ENCODE results near the gene CCDC127. TPM values are rescaled to one million over a fixed set of nuclear protein-coding genes. Genes with fewer than 3 reads are reported as not detected.
"Not testable (repeated sequence)": the region's sequence is repeated elsewhere in the genome, so short reads cannot be mapped to it uniquely, and the experiment has no call there.

The CCDC127 gene
- total RNA-seq, 1 donor, result 4.3 TPM

GRCh38 chr5:219991-220390, 2.0 kb upstream of the CCDC127 start:
- H3K4me3 ChIP-seq (ENCODE audit: insufficient read depth, low read length), result peak overlapping the region; percentile 95
- H2AFZ ChIP-seq (ENCODE audit: low read length), result no peak overlapping the region
- H4K20me1 ChIP-seq (ENCODE audit: insufficient read depth, low read length), result peaks cover 41% of the 10 kb centered on the region
- H3K9me3 ChIP-seq (ENCODE audit: low read depth, low read length), result no peaks in the 10 kb centered on the region
- peak overlapping the region; percentile 99 for H3K4me2 ChIP-seq (ENCODE audit: insufficient read depth, low read length)
- peaks cover 78% of the 10 kb centered on the region for H3K79me2 ChIP-seq (ENCODE audit: insufficient read depth, low read length)
- TF ChIP-seq CTCF (IDR thresholded peaks at IDR 0.05; ENCODE audit: extremely low read depth, low read depth, low read length), result no peak
- H3K36me3 ChIP-seq (ENCODE audit: insufficient read depth, low read length), result peaks cover 9% of the 10 kb centered on the region
- no peak for DNase-seq (ENCODE audit: insufficient read length, low spot score, missing footprints)
- H3K27ac ChIP-seq (ENCODE audit: low read depth, low read length), result peak overlapping the region; percentile 80
- no peaks in the 10 kb centered on the region for H3K27me3 ChIP-seq (ENCODE audit: insufficient read depth, low read length)
- peaks cover 26% of the 10 kb centered on the region for H3K4me1 ChIP-seq (ENCODE audit: insufficient read depth, low read length)

- no peak for DNase-seq (ENCODE audit: insufficient read length, low spot score, missing footprints)
- Histone ChIP-seq H3K4me3 (ENCODE audit: insufficient read depth, low read length) (peak overlapping the region; percentile 95), H3K4me2 (ENCODE audit: insufficient read depth, low read length) (peak overlapping the region; percentile 99), H3K9me3 (ENCODE audit: low read depth, low read length) (no peaks in the 10 kb centered on the region), H2AFZ (ENCODE audit: low read length) (no peak overlapping the region), H3K27me3 (ENCODE audit: insufficient read depth, low read length) (no peaks in the 10 kb centered on the region), H3K27ac (ENCODE audit: low read depth, low read length) (peak overlapping the region; percentile 80), H3K79me2 (ENCODE audit: insufficient read depth, low read length) (peaks cover 76% of the 10 kb centered on the region), H3K4me1 (ENCODE audit: insufficient read depth, low read length) (peaks cover 28% of the 10 kb centered on the region), H4K20me1 (ENCODE audit: insufficient read depth, low read length) (peaks cover 40% of the 10 kb centered on the region), H3K36me3 (ENCODE audit: insufficient read depth, low read length) (peaks cover 4% of the 10 kb centered on the region)
- TF ChIP-seq CTCF (IDR thresholded peaks at IDR 0.05; ENCODE audit: extremely low read depth, low read depth, low read length), result no peak
These were observed 1.5 kb upstream of the CCDC127 start for GRCh38 chr5:219460-219863.

- H4K20me1 ChIP-seq (ENCODE audit: insufficient read depth, low read length), result peaks cover 34% of the 10 kb centered on the region
- peak overlapping the region; percentile 99 for H3K4me2 ChIP-seq (ENCODE audit: insufficient read depth, low read length)
- no peaks in the 10 kb centered on the region for H3K9me3 ChIP-seq (ENCODE audit: low read depth, low read length)
- H3K79me2 ChIP-seq (ENCODE audit: insufficient read depth, low read length), result peaks cover 76% of the 10 kb centered on the region
- peaks cover 28% of the 10 kb centered on the region for H3K4me1 ChIP-seq (ENCODE audit: insufficient read depth, low read length)
- H3K4me3 ChIP-seq (ENCODE audit: insufficient read depth, low read length), result peak overlapping the region; percentile 95
- H3K36me3 ChIP-seq (ENCODE audit: insufficient read depth, low read length), result peaks cover 5% of the 10 kb centered on the region
- TF ChIP-seq CTCF (IDR thresholded peaks at IDR 0.05; ENCODE audit: extremely low read depth, low read depth, low read length), result no peak
- no peak for DNase-seq (ENCODE audit: insufficient read length, low spot score, missing footprints)
- H3K27me3 ChIP-seq (ENCODE audit: insufficient read depth, low read length), result no peaks in the 10 kb centered on the region
- H3K27ac ChIP-seq (ENCODE audit: low read depth, low read length), result peak overlapping the region; percentile 80
- peak overlapping the region; percentile 75 for H2AFZ ChIP-seq (ENCODE audit: low read length)
These were observed 721 bp upstream of the CCDC127 start for GRCh38 chr5:218457-219291.

GRCh38 chr5:216076-216475, 1.9 kb downstream of the CCDC127 start:
- H2AFZ ChIP-seq (ENCODE audit: low read length); H3K36me3 ChIP-seq (ENCODE audit: insufficient read depth, low read length); DNase-seq (ENCODE audit: insufficient read length, low spot score, missing footprints); H3K27ac ChIP-seq (ENCODE audit: low read depth, low read length); H3K27me3 ChIP-seq (ENCODE audit: insufficient read depth, low read length); H3K4me2 ChIP-seq (ENCODE audit: insufficient read depth, low read length); H3K9me3 ChIP-seq (ENCODE audit: low read depth, low read length); H3K4me3 ChIP-seq (ENCODE audit: insufficient read depth, low read length): not testable (repeated sequence)
- H3K4me1 ChIP-seq (ENCODE audit: insufficient read depth, low read length), result peaks cover 18% of the 10 kb centered on the region
- peaks cover 23% of the 10 kb centered on the region for H4K20me1 ChIP-seq (ENCODE audit: insufficient read depth, low read length)
- peaks cover 55% of the 10 kb centered on the region for H3K79me2 ChIP-seq (ENCODE audit: insufficient read depth, low read length)

GRCh38 chr5:215256-215655, 2.7 kb downstream of the CCDC127 start:
- H3K27ac ChIP-seq (ENCODE audit: low read depth, low read length), result peak overlapping the region; percentile 56
- H3K27me3 ChIP-seq (ENCODE audit: insufficient read depth, low read length); H3K9me3 ChIP-seq (ENCODE audit: low read depth, low read length); H3K36me3 ChIP-seq (ENCODE audit: insufficient read depth, low read length); DNase-seq (ENCODE audit: insufficient read length, low spot score, missing footprints); H2AFZ ChIP-seq (ENCODE audit: low read length); H3K4me3 ChIP-seq (ENCODE audit: insufficient read depth, low read length): not testable (repeated sequence)
- H3K4me1 ChIP-seq (ENCODE audit: insufficient read depth, low read length), result peaks cover 18% of the 10 kb centered on the region
- H3K4me2 ChIP-seq (ENCODE audit: insufficient read depth, low read length), result peak overlapping the region; percentile 67
- H3K79me2 ChIP-seq (ENCODE audit: insufficient read depth, low read length), result peaks cover 50% of the 10 kb centered on the region
- peaks cover 21% of the 10 kb centered on the region for H4K20me1 ChIP-seq (ENCODE audit: insufficient read depth, low read length)

Measured in osteoblast (primary cell).